GM10266 (cell line): ENCODE results near the gene ARHGEF16.

Source experiments
- DNase-seq: peaks from one replicate; pipeline ENCODE4 v3.0.0; 2012; ENCODE audit errors: extremely low spot score
- CTCF ChIP-seq: IDR thresholded peaks from 2 replicates; pipeline ENCODE4 v1.5.1; 2012; ENCODE audit warnings: mild to moderate bottlenecking, low read depth; ENCODE audit not compliant: control insufficient read depth, insufficient read depth; ENCODE audit errors: missing control alignments

Gene ARHGEF16

GRCh38 chr1:3439346-3440299 lies 14.8 kb upstream of the ARHGEF16 start:
- no peak for DNase-seq
- TF ChIP-seq CTCF, result no peak

DNA sequence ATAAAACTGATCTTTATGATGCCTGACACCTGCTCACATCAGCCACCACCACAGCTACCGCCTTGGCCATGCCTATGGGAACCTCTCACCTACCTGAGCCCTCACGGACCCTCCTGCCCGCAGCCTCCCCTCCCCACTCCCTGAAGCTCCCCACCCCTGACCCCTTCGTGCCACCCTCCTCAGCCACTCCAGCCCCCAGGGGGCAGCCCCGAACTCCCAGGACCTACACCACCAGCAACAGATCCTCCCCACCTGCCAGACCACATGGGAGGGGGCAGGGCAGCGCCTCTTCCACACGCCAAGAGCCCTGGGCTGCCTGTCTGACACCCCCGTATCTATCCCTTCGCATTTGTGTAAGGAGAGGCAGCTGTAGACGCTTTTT lies 14.2 kb upstream of the ARHGEF16 start:
- no peak for TF ChIP-seq CTCF
- no peak for DNase-seq

DNA sequence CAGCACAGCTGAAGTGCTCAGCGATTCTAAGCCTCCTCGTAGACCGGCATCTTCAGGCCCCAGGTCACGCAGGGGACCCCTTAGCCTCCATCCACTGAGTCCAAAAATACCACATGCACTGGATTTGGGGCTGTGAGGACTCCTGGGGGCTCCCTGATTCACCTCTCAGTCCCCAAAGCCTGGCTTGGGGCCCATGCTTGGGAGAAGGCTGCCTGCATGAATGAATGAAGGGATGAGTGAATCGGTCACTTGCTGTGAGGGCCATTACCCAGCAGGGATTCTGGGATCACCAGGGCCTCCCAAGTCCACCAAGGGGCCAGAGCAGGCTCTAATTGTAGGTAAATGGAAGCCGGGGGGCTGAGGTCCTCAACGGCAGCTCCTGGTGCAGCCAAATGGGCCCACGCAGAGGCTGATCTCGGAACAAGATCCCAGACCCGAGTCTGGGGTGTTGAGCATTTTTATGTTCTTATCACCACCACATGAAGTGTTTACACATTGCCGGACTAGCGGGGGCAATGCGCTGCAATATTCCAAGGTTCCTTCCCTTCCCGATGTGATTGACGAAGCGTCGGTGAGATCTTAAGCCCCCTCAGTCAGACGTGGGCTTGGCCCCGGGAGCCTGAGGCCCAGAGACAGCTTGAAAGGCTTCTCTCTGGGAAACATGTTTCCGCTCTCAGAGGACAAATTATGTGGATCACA lies 13.6 kb upstream of the ARHGEF16 start:
- DNase-seq, result no peak
- no peak for TF ChIP-seq CTCF

GRCh38 chr1:3441410-3441847 lies 13.0 kb upstream of the ARHGEF16 start:
- DNase-seq, result no peak
- TF ChIP-seq CTCF, result no peak

DNA sequence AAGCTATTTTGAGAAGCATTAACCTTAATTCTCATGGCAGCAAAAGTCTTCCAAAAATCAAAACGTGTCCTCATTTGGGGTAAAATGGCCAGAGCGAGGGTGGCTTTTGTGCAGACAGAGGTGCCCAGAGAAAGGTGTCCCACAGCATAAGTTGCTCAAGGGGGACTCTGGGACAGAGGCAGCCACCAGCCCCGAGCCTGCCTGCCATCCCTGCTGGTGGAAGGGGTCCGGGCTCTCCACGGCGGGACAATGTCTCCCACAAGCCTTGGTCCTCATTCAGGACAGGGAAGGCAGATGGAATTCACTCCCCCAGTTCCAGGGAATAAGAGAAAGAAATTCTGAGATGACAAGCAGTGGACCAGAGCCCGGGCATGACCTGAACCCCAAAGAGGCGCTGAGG lies 12.6 kb upstream of the ARHGEF16 start:
- DNase-seq, result no peak
- no peak for TF ChIP-seq CTCF

DNA sequence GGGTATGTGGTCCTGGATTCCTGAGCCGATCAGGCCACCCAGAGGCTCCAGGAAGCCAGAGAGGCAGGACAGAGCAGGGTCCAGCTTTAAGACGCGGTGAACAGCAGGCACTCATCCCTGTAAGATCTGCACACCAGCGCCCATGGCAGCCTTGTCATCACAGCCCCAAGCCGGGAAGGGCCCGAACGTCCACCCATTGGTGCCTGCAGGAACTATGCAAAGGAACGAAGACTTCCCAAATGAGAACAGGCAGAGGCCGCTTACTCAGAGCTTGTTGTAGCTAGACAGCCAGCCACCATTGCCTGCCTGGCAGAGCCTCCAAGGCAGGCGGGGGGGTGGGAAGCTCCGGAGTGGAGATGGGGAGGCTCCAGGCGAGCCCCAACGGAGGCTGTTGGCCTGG lies 12.1 kb upstream of the ARHGEF16 start:
- TF ChIP-seq CTCF, result no peak
- DNase-seq, result no peak

GRCh38 chr1:3442901-3443300 lies 11.6 kb upstream of the ARHGEF16 start:
- TF ChIP-seq CTCF, result no peak
- DNase-seq, result no peak
